Measurements from ENCODE around the gene KRT74.

KRT74 gene

DNA sequence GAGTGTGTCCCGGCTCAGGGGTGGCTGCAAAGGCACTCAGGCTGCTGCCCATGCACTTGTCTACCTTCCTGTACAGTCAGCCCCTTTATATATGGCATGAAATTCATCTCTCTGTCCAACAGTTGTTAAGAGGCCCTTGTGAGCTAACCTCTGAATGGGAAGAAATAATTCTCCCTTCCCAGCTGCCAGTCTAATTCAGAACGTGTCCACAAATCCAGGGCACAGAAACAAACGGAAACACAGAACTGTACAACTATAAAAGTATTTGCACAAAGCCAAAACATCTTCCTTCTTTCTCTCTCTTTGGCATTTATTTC lies 54.3 kb downstream of the KRT74 start:
- no peak for DNase-seq

DNA sequence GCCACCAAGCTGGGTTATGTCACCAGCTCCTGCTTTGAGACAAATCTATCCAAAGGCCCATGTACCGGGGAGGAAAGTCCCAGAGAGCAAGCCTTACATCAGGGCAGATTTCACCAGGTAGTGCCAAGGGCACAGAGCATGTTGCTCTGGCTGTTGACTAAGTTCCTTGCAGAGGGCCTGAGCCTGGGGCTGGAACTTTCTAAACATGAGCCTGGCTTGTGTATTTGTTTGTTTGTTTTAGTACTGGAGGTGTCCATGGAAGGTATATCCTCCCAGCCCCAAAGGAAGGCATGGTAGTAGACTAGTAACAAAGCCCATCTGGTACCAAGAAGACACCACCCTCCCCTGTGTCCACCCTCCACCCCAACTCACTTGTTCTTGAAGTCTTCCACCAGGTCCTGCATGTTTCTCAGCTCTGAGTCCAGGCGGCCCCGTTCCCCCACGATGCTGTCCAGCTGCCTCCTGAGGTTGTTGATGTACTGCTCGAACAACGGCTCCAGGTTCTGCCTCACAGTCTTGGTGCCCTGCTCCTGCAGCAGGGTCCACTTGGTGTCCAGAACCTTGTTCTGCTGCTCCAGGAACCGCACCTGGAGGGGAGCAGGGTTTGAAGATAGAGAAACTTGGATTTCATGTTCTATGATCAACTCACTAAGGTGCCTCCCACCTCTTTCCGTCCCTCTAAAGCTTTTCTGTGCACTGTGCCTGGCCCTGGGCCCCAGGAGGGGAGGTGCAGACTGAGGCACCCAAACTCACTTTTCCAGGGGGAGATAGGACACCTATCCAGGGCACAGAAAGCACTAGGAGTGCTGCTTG lies 54.9 kb downstream of the KRT74 start:
- DNase-seq = no peak

DNA sequence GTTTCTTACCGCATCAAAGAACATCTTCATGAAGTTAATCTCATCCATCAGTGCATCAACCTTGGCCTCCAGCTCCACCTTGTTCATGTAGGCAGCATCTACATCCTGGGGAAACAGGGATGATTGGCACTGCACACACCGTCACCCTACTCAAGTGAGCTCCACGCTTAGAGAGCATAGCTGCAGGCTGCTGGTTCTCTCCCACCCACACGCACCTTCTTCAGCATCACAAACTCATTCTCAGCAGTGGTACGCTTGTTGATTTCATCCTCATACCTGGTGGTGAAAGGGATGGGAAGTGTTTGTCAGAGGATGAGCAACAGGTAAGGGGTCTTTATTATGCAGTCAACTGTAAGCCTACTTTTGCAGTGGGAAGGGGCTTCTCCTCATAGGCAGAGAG lies 55.8 kb downstream of the KRT74 start:
- DNase-seq = no peak

DNA sequence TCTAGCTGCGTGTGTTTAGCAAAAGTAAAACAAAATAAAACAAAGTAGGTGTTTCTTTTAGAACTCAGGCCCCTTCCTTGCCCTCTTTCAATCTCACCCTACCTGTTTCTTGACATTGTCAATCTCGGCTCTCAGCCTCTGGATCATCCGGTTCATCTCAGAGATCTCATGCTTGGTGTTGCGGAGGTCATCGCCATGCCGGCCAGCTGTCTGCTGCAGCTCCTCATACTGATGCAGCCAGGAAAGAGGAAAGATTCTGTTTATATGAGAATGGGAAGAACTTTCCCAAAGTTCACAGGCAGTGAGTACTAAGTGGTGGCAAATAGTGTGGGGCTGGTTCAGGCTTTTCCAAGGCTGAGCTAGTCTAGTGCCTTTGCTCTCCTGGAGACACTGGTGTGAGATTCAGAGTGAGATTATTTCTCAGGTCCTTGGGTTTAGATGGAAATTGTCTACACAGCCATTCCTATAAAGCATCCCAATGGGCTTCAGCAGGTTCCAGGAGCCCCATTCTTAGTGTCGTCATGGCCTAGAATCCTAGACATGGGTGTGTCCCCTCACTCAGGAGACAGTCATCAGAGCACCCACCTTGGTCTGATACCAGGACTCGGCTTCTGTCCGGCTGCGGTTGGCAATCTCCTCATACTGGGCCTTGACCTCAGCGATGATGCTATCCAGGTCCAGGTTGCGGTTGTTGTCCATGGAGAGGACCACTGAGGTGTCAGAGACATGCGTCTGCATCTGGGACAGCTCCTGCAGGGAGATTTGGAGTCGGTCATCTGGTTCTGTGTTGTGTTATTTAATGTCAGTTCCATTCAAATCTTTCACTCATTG lies 56.4 kb downstream of the KRT74 start:
- no peak for DNase-seq

DNA sequence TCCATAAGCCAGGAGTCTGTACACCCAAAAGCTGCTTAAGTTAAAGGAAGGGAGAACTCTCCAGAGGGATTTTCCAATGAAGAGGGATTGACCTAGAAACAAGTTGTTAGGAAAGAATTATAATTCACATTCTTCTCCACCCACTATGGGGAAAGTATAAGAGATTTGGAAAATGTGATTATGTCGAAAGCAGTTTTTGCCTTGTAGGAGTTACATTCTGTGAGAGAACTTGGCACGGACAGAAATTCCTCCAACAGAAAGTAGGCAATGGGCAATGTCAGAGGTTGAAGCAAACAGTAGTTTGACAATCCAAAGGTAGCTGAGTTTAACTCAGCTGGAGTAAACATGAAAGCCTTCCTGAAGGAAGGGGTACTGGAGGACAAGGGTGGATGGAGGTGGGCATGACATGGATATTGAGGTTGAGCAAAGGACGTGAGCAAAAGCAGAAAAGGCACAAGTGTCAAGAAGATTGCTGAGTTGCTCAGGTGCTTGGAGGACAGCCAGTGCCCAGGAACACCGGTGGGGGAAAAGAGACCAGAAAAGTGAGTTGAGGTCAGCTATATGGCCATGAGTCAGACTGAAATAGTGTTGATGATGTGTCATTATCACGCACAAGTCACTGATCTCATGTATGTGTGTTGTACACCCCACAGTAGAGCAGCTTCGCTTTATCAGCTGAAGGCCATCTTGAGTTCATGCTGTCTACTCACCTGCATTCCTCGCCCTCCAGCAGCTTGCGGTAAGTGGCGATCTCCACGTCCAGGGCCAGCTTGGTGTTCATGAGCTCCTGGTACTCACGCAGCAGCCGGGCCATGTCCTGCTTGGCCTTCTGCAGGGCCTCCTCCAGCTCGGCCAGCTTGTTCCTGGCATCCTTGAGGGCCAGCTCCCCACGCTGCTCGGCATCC lies 57.5 kb downstream of the KRT74 start:
- no peak for DNase-seq
